ENCODE results near the gene B4GALNT4.
"Not testable (repeated sequence)": the region's sequence is repeated elsewhere in the genome, so short reads cannot be mapped to it uniquely, and the experiment has no call there.

The B4GALNT4 gene

GRCh38 chr11:385594-386351 is 16.5 kb downstream of the B4GALNT4 start:
- Histone ChIP-seq H3K9me3 (ENCODE audit: insufficient read depth, low read length, severe bottlenecking) (peaks cover 13% of the 10 kb centered on the region), H2AFZ (ENCODE audit: low read depth, low read length) (no peak overlapping the region)
- TF ChIP-seq CTCF (IDR thresholded peaks at IDR 0.05; ENCODE audit: borderline replicate concordance, extremely low read depth, low read length, poor library complexity, severe bottlenecking) (no peak), EZH2 (IDR thresholded peaks at IDR 0.05; ENCODE audit: borderline replicate concordance, low read depth, low read length, severe bottlenecking) (no peak)

GRCh38 chr11:386483-386882 is 17.2 kb downstream of the B4GALNT4 start:
- Histone ChIP-seq H3K9me3 (ENCODE audit: insufficient read depth, low read length, severe bottlenecking) (peaks cover 13% of the 10 kb centered on the region), H3K27ac (ENCODE audit: low read length) (no peak overlapping the region), H3K36me3 (ENCODE audit: insufficient read depth, low read length) (no peaks in the 10 kb centered on the region), H3K27me3 (ENCODE audit: insufficient read depth, low read length, poor library complexity) (no peaks in the 10 kb centered on the region), H2AFZ (ENCODE audit: low read depth, low read length) (no peak overlapping the region), H3K4me3 (ENCODE audit: low read depth in 1 of 2, low read length in 2 of 2) (no peak overlapping the region), H3K4me1 (ENCODE audit: insufficient read depth, low read length) (no peaks in the 10 kb centered on the region), H4K20me1 (ENCODE audit: insufficient read depth, low read length) (no peaks in the 10 kb centered on the region), H3K4me2 (ENCODE audit: insufficient read depth, low read length) (no peak overlapping the region), H3K9ac (ENCODE audit: low read depth, low read length) (no peak overlapping the region), H3K79me2 (ENCODE audit: insufficient read depth, low read length) (no peaks in the 10 kb centered on the region)
- ATAC-seq (ENCODE audit: insufficient read depth, low read depth) (no peak), DNase-seq (no peak)
- TF ChIP-seq EZH2 (IDR thresholded peaks at IDR 0.05; ENCODE audit: borderline replicate concordance, low read depth, low read length, severe bottlenecking) (no peak), CTCF (IDR thresholded peaks at IDR 0.05; ENCODE audit: borderline replicate concordance, extremely low read depth, low read length, poor library complexity, severe bottlenecking) (no peak)

More at GRCh38 chr11:385594-386351, 16.5 kb downstream of the B4GALNT4 start:
- H3K79me2 ChIP-seq (ENCODE audit: insufficient read depth, low read length) = no peaks in the 10 kb centered on the region
- H4K20me1 ChIP-seq (ENCODE audit: insufficient read depth, low read length) = no peaks in the 10 kb centered on the region
- H3K4me1 ChIP-seq (ENCODE audit: insufficient read depth, low read length) = no peaks in the 10 kb centered on the region
- H3K27me3 ChIP-seq (ENCODE audit: insufficient read depth, low read length, poor library complexity) = no peaks in the 10 kb centered on the region
- H3K4me2 ChIP-seq (ENCODE audit: insufficient read depth, low read length) = no peak overlapping the region
- ATAC-seq (ENCODE audit: insufficient read depth, low read depth) (no peak), DNase-seq (no peak)
- H3K9ac ChIP-seq (ENCODE audit: low read depth, low read length) = no peak overlapping the region
- no peak overlapping the region for H3K4me3 ChIP-seq (ENCODE audit: low read depth in 1 of 2, low read length in 2 of 2)
- no peaks in the 10 kb centered on the region for H3K36me3 ChIP-seq (ENCODE audit: insufficient read depth, low read length)
- no peak overlapping the region for H3K27ac ChIP-seq (ENCODE audit: low read length)

- H3K27me3 ChIP-seq (ENCODE audit: insufficient read depth, low read length, poor library complexity) = no peaks in the 10 kb centered on the region
- H3K9me3 ChIP-seq (ENCODE audit: insufficient read depth, low read length, severe bottlenecking) = peaks cover 13% of the 10 kb centered on the region
- no peak for DNase-seq
- H4K20me1 ChIP-seq (ENCODE audit: insufficient read depth, low read length) = no peaks in the 10 kb centered on the region
- H3K4me2 ChIP-seq (ENCODE audit: insufficient read depth, low read length) = no peak overlapping the region
- no peak overlapping the region for H2AFZ ChIP-seq (ENCODE audit: low read depth, low read length)
- TF ChIP-seq CTCF (IDR thresholded peaks at IDR 0.05; ENCODE audit: borderline replicate concordance, extremely low read depth, low read length, poor library complexity, severe bottlenecking) (no peak), EZH2 (IDR thresholded peaks at IDR 0.05; ENCODE audit: borderline replicate concordance, low read depth, low read length, severe bottlenecking) (no peak)
- no peak overlapping the region for H3K27ac ChIP-seq (ENCODE audit: low read length)
- no peaks in the 10 kb centered on the region for H3K36me3 ChIP-seq (ENCODE audit: insufficient read depth, low read length)
- H3K4me1 ChIP-seq (ENCODE audit: insufficient read depth, low read length) = no peaks in the 10 kb centered on the region
- no peak for ATAC-seq (ENCODE audit: insufficient read depth, low read depth)
- H3K4me3 ChIP-seq (ENCODE audit: low read depth in 1 of 2, low read length in 2 of 2) = no peak overlapping the region
- H3K79me2 ChIP-seq (ENCODE audit: insufficient read depth, low read length) = no peaks in the 10 kb centered on the region
- no peak overlapping the region for H3K9ac ChIP-seq (ENCODE audit: low read depth, low read length)
Observed at GRCh38 chr11:387193-387793, 18.0 kb downstream of the B4GALNT4 start.

GRCh38 chr11:389369-389768 is 20.1 kb downstream of the B4GALNT4 start:
- ATAC-seq (ENCODE audit: insufficient read depth, low read depth); H3K27me3 ChIP-seq (ENCODE audit: insufficient read depth, low read length, poor library complexity); DNase-seq: not testable (repeated sequence)

More at GRCh38 chr11:389369-389768, 20.1 kb downstream of the B4GALNT4 start:
- not testable (repeated sequence) for H3K79me2 ChIP-seq (ENCODE audit: insufficient read depth, low read length); H2AFZ ChIP-seq (ENCODE audit: low read depth, low read length); H3K27ac ChIP-seq (ENCODE audit: low read length); H3K9ac ChIP-seq (ENCODE audit: low read depth, low read length); H3K36me3 ChIP-seq (ENCODE audit: insufficient read depth, low read length); H3K4me3 ChIP-seq (ENCODE audit: low read depth in 1 of 2, low read length in 2 of 2); H4K20me1 ChIP-seq (ENCODE audit: insufficient read depth, low read length); H3K4me1 ChIP-seq (ENCODE audit: insufficient read depth, low read length); H3K4me2 ChIP-seq (ENCODE audit: insufficient read depth, low read length)
- H3K9me3 ChIP-seq (ENCODE audit: insufficient read depth, low read length, severe bottlenecking) = peaks cover 13% of the 10 kb centered on the region

Data from DND-41 (cell line).